ENCODE data around the gene SH3PXD2A. TPM values are rescaled to one million over a fixed set of nuclear protein-coding genes. Genes with fewer than 3 reads are reported as not detected.

SH3PXD2A gene
- total and polyA plus RNA-seq, 7 experiments from 2014 or later, result 0.54 to 20.5 (median 9.9) TPM

DNA sequence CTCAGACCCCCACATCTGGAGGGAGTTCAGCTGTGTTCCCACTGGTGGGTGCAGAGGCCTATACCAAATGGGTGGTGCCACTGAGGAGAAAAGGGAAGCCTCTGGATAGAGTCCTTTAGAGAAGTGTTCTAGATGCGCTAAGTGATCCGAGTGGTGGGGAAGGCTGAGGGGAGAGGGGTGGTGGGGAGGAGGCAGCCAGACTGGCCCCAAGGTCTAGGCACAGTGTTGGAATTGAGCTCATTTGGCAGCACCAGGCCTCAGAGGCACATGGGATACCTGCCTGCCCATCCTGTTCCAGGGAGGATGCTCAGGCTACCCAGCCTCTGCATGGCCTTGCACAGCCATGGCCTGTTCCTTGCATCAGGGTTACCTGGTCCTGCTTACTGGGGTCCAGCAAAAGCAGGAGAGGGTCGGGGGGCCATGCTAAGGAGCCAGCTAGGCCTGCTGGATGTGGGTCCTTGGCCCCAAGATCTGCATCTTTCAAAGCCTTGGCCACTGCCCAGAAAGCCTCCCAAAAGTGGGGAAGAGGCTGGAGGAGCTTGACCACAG lies 262.3 kb downstream of the SH3PXD2A start:
- POLR2A ChIA-PET, result no interaction called here

DNA sequence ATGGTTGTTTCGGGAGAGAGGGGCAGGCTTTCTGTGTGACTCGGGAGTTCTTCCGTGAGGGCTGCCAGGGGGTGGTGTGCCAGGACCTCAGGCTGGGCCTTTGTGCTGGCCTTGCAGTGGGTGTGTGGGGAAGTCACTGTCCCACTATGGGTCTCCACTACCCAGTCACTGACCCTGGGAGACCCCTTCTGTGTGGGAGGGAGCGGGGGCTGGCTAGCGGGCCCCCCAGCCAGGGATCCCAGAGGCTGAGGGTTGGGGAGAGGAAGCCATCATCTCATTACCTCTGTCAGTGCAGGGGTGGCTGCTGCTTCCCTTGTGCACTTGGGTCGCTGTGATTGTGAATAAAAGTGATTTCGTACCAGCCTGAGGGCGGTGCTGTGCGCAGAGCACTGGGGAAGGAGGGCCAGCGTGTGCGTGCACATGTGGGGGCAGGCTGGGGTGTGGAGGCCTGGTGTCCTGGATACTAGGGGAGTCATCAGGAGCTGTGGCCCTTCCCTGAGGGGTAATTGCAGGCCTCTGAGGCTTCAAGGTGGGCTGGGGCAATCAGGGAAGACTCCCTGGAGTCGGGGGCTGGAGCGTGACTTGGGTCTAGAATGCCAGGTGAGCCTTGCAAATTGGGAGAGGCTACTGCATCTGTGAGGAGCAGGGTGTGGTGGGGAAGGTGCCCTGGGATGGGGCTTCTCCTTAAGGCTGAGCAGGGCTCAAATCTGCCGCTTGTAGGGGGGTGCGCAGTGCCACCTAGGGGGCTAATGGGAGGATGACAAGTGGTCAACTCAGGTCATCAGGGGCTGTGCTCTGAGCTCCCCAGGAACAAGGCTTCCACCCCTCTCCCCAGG lies 263.0 kb downstream of the SH3PXD2A start:
- Mint-ChIP-seq H3K4me1 (peaks cover 0 to 4% (median 0%) of the 10 kb centered on the region in 7 donors), H3K27ac (peak overlapping the region in 1 of 9 donors; percentile 28)
- intact Hi-C loops (cut with micrococcal nuclease), result no loop called here

More for the DNA sequence above, 262.3 kb downstream of the SH3PXD2A start:
- no peak overlapping the region for H3K4me3 ChIP-seq (ENCODE audit: low read length)
- H3K9me3 ChIP-seq (ENCODE audit: control insufficient read depth in 2 of 3, low read length in 3 of 3), result no peaks in the 10 kb centered on the region
- H3K4me3 Mint-ChIP-seq, result no peak overlapping the region
- no peaks in the 10 kb centered on the region for H3K4me1 ChIP-seq (ENCODE audit: control insufficient read depth in 2 of 2, insufficient read depth in 2 of 2, low read length in 2 of 2)
- H3K27me3 ChIP-seq (ENCODE audit: control insufficient read depth in 2 of 2, insufficient read depth in 2 of 2, low read length in 2 of 2), result no peaks in the 10 kb centered on the region
- H3K36me3 ChIP-seq (ENCODE audit: control insufficient read depth in 2 of 3, insufficient read depth in 3 of 3, low read length in 3 of 3), result no peaks in the 10 kb centered on the region
- H3K4me1 Mint-ChIP-seq, result peaks cover 0 to 4% (median 0%) of the 10 kb centered on the region in 7 donors
- intact Hi-C loops (cut with micrococcal nuclease), result no loop called here
- peaks cover 0 to 2% (median 0%) of the 10 kb centered on the region in 11 donors for H3K9me3 Mint-ChIP-seq
- H3K36me3 Mint-ChIP-seq, result no peaks in the 10 kb centered on the region
- ATAC-seq (no peak), DNase-seq (no peak)
- no peak overlapping the region for H3K27ac ChIP-seq (ENCODE audit: low read depth, low read length)
- H3K27ac Mint-ChIP-seq, result no peak overlapping the region
- H3K27me3 Mint-ChIP-seq, result no peaks in the 10 kb centered on the region
- CTCF ChIA-PET, result interaction anchor here (0.7 to 1.2 kb wide), 7 partner anchors 9 to 105 kb away, joined by 3 to 5 read pairs (median 4); no protein-coding TSS in a partner anchor

GRCh38 chr10:103590744-103591291 lies 264.6 kb downstream of the SH3PXD2A start:
- ChIA-PET POLR2A (no interaction called here), CTCF (interaction anchor here (1.1 to 1.2 kb wide), 2 partner anchors 95 to 97 kb away, joined by 3 read pairs; no protein-coding TSS in a partner anchor)
- Mint-ChIP-seq H3K4me1 (peaks cover 0 to 5% (median 3%) of the 10 kb centered on the region in 7 donors), H3K27ac (no peak overlapping the region), H3K27me3 (peaks cover 0 to 1% (median 0%) of the 10 kb centered on the region in 5 donors), H3K36me3 (peaks cover 0 to 5% (median 0%) of the 10 kb centered on the region in 5 donors), H3K9me3 (peaks cover 0 to 5% (median 0%) of the 10 kb centered on the region in 11 donors), H3K4me3 (no peak overlapping the region)
- no peak overlapping the region for H3K4me3 ChIP-seq (ENCODE audit: low read length)
- intact Hi-C loops (cut with micrococcal nuclease), result no loop called here
- no peak overlapping the region for H3K27ac ChIP-seq (ENCODE audit: low read depth, low read length)
- no peaks in the 10 kb centered on the region for H3K4me1 ChIP-seq (ENCODE audit: control insufficient read depth in 2 of 2, insufficient read depth in 2 of 2, low read length in 2 of 2)
- no peaks in the 10 kb centered on the region for H3K9me3 ChIP-seq (ENCODE audit: control insufficient read depth in 2 of 3, low read length in 3 of 3)
- no peaks in the 10 kb centered on the region for H3K27me3 ChIP-seq (ENCODE audit: control insufficient read depth in 2 of 2, insufficient read depth in 2 of 2, low read length in 2 of 2)
- H3K36me3 ChIP-seq (ENCODE audit: control insufficient read depth in 2 of 3, insufficient read depth in 3 of 3, low read length in 3 of 3), result no peaks in the 10 kb centered on the region
- ATAC-seq (no peak), DNase-seq (no peak)

More for the DNA sequence above, 263.0 kb downstream of the SH3PXD2A start:
- no peaks in the 10 kb centered on the region for H3K4me1 ChIP-seq (ENCODE audit: control insufficient read depth in 2 of 2, insufficient read depth in 2 of 2, low read length in 2 of 2)
- no peak overlapping the region for H3K4me3 ChIP-seq (ENCODE audit: low read length)
- no peaks in the 10 kb centered on the region for H3K27me3 Mint-ChIP-seq
- H3K9me3 Mint-ChIP-seq, result peaks cover 0 to 2% (median 0%) of the 10 kb centered on the region in 11 donors
- no peaks in the 10 kb centered on the region for H3K36me3 Mint-ChIP-seq
- H3K27ac ChIP-seq (ENCODE audit: low read depth, low read length), result no peak overlapping the region
- peak; percentile 74 for ATAC-seq
- POLR2A ChIA-PET, result interaction anchor here (0.5 kb wide), 1 partner anchor 165 kb away, joined by 4 read pairs; no protein-coding TSS in a partner anchor
- CTCF ChIA-PET, result interaction anchor here (0.7 to 1.2 kb wide), 7 partner anchors 10 to 104 kb away, joined by 3 to 5 read pairs (median 4); no protein-coding TSS in a partner anchor
- no peaks in the 10 kb centered on the region for H3K36me3 ChIP-seq (ENCODE audit: control insufficient read depth in 2 of 3, insufficient read depth in 3 of 3, low read length in 3 of 3)
- DNase-seq, result peak in 4 of 9 donors; percentile 20 to 38 (median 26)
- no peaks in the 10 kb centered on the region for H3K9me3 ChIP-seq (ENCODE audit: control insufficient read depth in 2 of 3, low read length in 3 of 3)
- H3K4me3 Mint-ChIP-seq, result peak overlapping the region in 1 of 10 donors; percentile 38
- H3K27me3 ChIP-seq (ENCODE audit: control insufficient read depth in 2 of 2, insufficient read depth in 2 of 2, low read length in 2 of 2), result no peaks in the 10 kb centered on the region

GRCh38 chr10:103590060-103590459 lies 265.3 kb downstream of the SH3PXD2A start:
- POLR2A ChIA-PET, result no interaction called here

GRCh38 chr10:103589074-103589630 lies 266.2 kb downstream of the SH3PXD2A start:
- Mint-ChIP-seq H3K27me3 (peaks cover 0 to 2% (median 0%) of the 10 kb centered on the region in 5 donors), H3K9me3 (peaks cover 0 to 5% (median 0%) of the 10 kb centered on the region in 11 donors), H3K27ac (peak overlapping the region in 3 of 9 donors; percentile 1 to 92 (median 67)), H3K36me3 (peaks cover 0 to 5% (median 0%) of the 10 kb centered on the region in 5 donors), H3K4me1 (peaks cover 0 to 5% (median 3%) of the 10 kb centered on the region in 7 donors), H3K4me3 (no peak overlapping the region)
- ChIA-PET POLR2A (interaction anchor here (0.7 kb wide), 1 partner anchor 12 kb away, joined by 3 read pairs; no protein-coding TSS in a partner anchor), CTCF (interaction anchor here (1.0 to 1.3 kb wide), 2 partner anchors 81 to 97 kb away, joined by 3 read pairs; no protein-coding TSS in a partner anchor)
- DNase-seq, result no peak
- H3K27me3 ChIP-seq (ENCODE audit: control insufficient read depth in 2 of 2, insufficient read depth in 2 of 2, low read length in 2 of 2), result no peaks in the 10 kb centered on the region
- no peak overlapping the region for H3K4me3 ChIP-seq (ENCODE audit: low read length)
- intact Hi-C loops (cut with micrococcal nuclease), result no loop called here
- H3K27ac ChIP-seq (ENCODE audit: low read depth, low read length), result no peak overlapping the region
- no peaks in the 10 kb centered on the region for H3K4me1 ChIP-seq (ENCODE audit: control insufficient read depth in 2 of 2, insufficient read depth in 2 of 2, low read length in 2 of 2)
- H3K36me3 ChIP-seq (ENCODE audit: control insufficient read depth in 2 of 3, insufficient read depth in 3 of 3, low read length in 3 of 3), result no peaks in the 10 kb centered on the region
- H3K9me3 ChIP-seq (ENCODE audit: control insufficient read depth in 2 of 3, low read length in 3 of 3), result no peaks in the 10 kb centered on the region
- ATAC-seq, result no peak

More at GRCh38 chr10:103590060-103590459, 265.3 kb downstream of the SH3PXD2A start:
- CTCF ChIA-PET, result interaction anchor here (0.6 to 1.3 kb wide), 2 partner anchors 13 to 96 kb away, joined by 3 read pairs; no protein-coding TSS in a partner anchor
- H3K9me3 ChIP-seq (ENCODE audit: control insufficient read depth in 2 of 3, low read length in 3 of 3), result no peaks in the 10 kb centered on the region
- Mint-ChIP-seq H3K9me3 (peaks cover 0 to 5% (median 0%) of the 10 kb centered on the region in 11 donors), H3K27ac (no peak overlapping the region), H3K4me3 (no peak overlapping the region), H3K27me3 (peaks cover 0 to 2% (median 0%) of the 10 kb centered on the region in 5 donors), H3K36me3 (peaks cover 0 to 5% (median 0%) of the 10 kb centered on the region in 5 donors), H3K4me1 (peaks cover 0 to 5% (median 3%) of the 10 kb centered on the region in 7 donors)
- no peaks in the 10 kb centered on the region for H3K36me3 ChIP-seq (ENCODE audit: control insufficient read depth in 2 of 3, insufficient read depth in 3 of 3, low read length in 3 of 3)
- H3K27ac ChIP-seq (ENCODE audit: low read depth, low read length), result no peak overlapping the region
- H3K4me1 ChIP-seq (ENCODE audit: control insufficient read depth in 2 of 2, insufficient read depth in 2 of 2, low read length in 2 of 2), result no peaks in the 10 kb centered on the region
- no peak for DNase-seq
- ATAC-seq, result no peak
- H3K4me3 ChIP-seq (ENCODE audit: low read length), result no peak overlapping the region
- H3K27me3 ChIP-seq (ENCODE audit: control insufficient read depth in 2 of 2, insufficient read depth in 2 of 2, low read length in 2 of 2), result no peaks in the 10 kb centered on the region
- intact Hi-C loops (cut with micrococcal nuclease), result no loop called here

- Mint-ChIP-seq H3K4me3 (no peak overlapping the region), H3K27me3 (peaks cover 0 to 6% (median 0%) of the 10 kb centered on the region in 5 donors), H3K9me3 (peaks cover 0 to 3% (median 0%) of the 10 kb centered on the region in 11 donors), H3K4me1 (peaks cover 4 to 23% (median 15%) of the 10 kb centered on the region in 7 donors), H3K27ac (peak overlapping the region in 4 of 9 donors; percentile 28 to 65 (median 51)), H3K36me3 (peaks cover 0 to 5% (median 0%) of the 10 kb centered on the region in 5 donors)
- no peaks in the 10 kb centered on the region for H3K36me3 ChIP-seq (ENCODE audit: control insufficient read depth in 2 of 3, insufficient read depth in 3 of 3, low read length in 3 of 3)
- no peaks in the 10 kb centered on the region for H3K9me3 ChIP-seq (ENCODE audit: control insufficient read depth in 2 of 3, low read length in 3 of 3)
- H3K4me3 ChIP-seq (ENCODE audit: low read length), result no peak overlapping the region
- ATAC-seq (no peak), DNase-seq (no peak)
- ChIA-PET POLR2A (no interaction called here), CTCF (no interaction called here)
- peaks cover 6 to 10% of the 10 kb centered on the region in 2 donors for H3K4me1 ChIP-seq (ENCODE audit: control insufficient read depth in 2 of 2, insufficient read depth in 2 of 2, low read length in 2 of 2)
- H3K27me3 ChIP-seq (ENCODE audit: control insufficient read depth in 2 of 2, insufficient read depth in 2 of 2, low read length in 2 of 2), result no peaks in the 10 kb centered on the region
- no peak overlapping the region for H3K27ac ChIP-seq (ENCODE audit: low read depth, low read length)
- intact Hi-C loops (cut with micrococcal nuclease), result no loop called here
These were observed 268.3 kb downstream of the SH3PXD2A start for GRCh38 chr10:103587073-103587472.
